OCI-LY1 (cell line): ENCODE data around the gene SMAP2.

Experiments
- H2AFZ ChIP-seq: fragments of 200-600 bp; sonication (generic), shearing (Covaris generic); 2 replicates; pipeline ENCODE4 v1.6.0; 2014; ENCODE audit warnings: antibody characterized with exemption, mild to moderate bottlenecking, low read length
- H3F3A ChIP-seq: fragments of 200-600 bp; sonication (generic), shearing (Covaris generic); 2 replicates; pipeline ENCODE4 v1.6.0; 2014; ENCODE audit warnings: mild to moderate bottlenecking, antibody characterized with exemption, low read length, moderate library complexity; ENCODE audit not compliant: insufficient read depth
- H3K27ac ChIP-seq: fragments of 200-600 bp; sonication (generic); 2 replicates; pipeline ENCODE4 v1.5.1; 2014; ENCODE audit warnings: low read length, mixed run types, mild to moderate bottlenecking, low read depth; ENCODE audit not compliant: poor library complexity, severe bottlenecking
- H3K27me3 ChIP-seq: fragments of 200-600 bp; sonication (generic); 2 replicates; pipeline ENCODE4 v1.6.0; 2014; ENCODE audit warnings: antibody characterized with exemption, mild to moderate bottlenecking, low read length, moderate library complexity; ENCODE audit not compliant: insufficient read depth
- H3K36me3 ChIP-seq: fragments of 200-600 bp; sonication (generic); 2 replicates; pipeline ENCODE4 v1.6.1; 2014; ENCODE audit warnings: mild to moderate bottlenecking, antibody characterized with exemption, low read length, moderate library complexity, mixed read lengths; ENCODE audit not compliant: insufficient read depth
- H3K4me1 ChIP-seq: fragments of 200-600 bp; sonication (generic); 2 replicates; pipeline ENCODE4 v1.5.1; 2014; ENCODE audit warnings: mild to moderate bottlenecking, low read length, moderate library complexity; ENCODE audit not compliant: insufficient read depth, severe bottlenecking
- H3K4me2 ChIP-seq: fragments of 200-600 bp; sonication (generic), shearing (Covaris generic); 2 replicates; pipeline ENCODE4 v1.6.1; 2014; ENCODE audit warnings: low read length
- H3K4me3 ChIP-seq: fragments of 200-600 bp; sonication (generic); 2 replicates; pipeline ENCODE4 v1.5.1; 2014; ENCODE audit warnings: low read length, low read depth, mild to moderate bottlenecking, mixed read lengths; ENCODE audit not compliant: poor library complexity, severe bottlenecking
- H3K79me2 ChIP-seq: fragments of 200-600 bp; shearing (Covaris generic); 2 replicates; pipeline ENCODE4 v1.6.1; 2016; ENCODE audit warnings: mixed run types, low read length, mixed read lengths; ENCODE audit not compliant: insufficient read depth
- H3K9ac ChIP-seq: fragments of 200-600 bp; sonication (generic), shearing (Covaris generic); 2 replicates; pipeline ENCODE4 v1.6.1; 2014; ENCODE audit warnings: mild to moderate bottlenecking, low read length, mixed read lengths
- H3K9me2 ChIP-seq: fragments of 200-600 bp; sonication (generic), shearing (Covaris generic); 2 replicates; pipeline ENCODE4 v1.6.1; 2014; ENCODE audit warnings: low read depth, mild to moderate bottlenecking, low read length, mixed read lengths
- H3K9me3 ChIP-seq: fragments of 200-600 bp; shearing (Covaris generic); 2 replicates; pipeline ENCODE4 v1.6.1; 2014; ENCODE audit warnings: low read length, mixed read lengths
- H4K20me1 ChIP-seq: fragments of 200-600 bp; sonication (generic), shearing (Covaris generic); 2 replicates; pipeline ENCODE4 v1.6.0; 2016; ENCODE audit warnings: mild to moderate bottlenecking, low read length; ENCODE audit not compliant: insufficient read depth
- EZH2 ChIP-seq: fragments of 200-600 bp; sonication (generic), shearing (Covaris generic); IDR thresholded peaks from 2 replicates; pipeline ENCODE4 v1.8.0; 2017; ENCODE audit warnings: borderline replicate concordance, mixed run types, mild to moderate bottlenecking, antibody characterized with exemption, low read length, moderate library complexity, mixed read lengths
- TF ChIP-seq, protein P1 (sequence below): fragments of 200-600 bp; sonication (generic), shearing (Covaris generic); IDR thresholded peaks from 2 replicates; pipeline ENCODE4 v1.5.1; 2017; ENCODE audit warnings: mild to moderate bottlenecking, antibody characterized with exemption, low read length, moderate library complexity, mixed read lengths

The SMAP2 gene

DNA sequence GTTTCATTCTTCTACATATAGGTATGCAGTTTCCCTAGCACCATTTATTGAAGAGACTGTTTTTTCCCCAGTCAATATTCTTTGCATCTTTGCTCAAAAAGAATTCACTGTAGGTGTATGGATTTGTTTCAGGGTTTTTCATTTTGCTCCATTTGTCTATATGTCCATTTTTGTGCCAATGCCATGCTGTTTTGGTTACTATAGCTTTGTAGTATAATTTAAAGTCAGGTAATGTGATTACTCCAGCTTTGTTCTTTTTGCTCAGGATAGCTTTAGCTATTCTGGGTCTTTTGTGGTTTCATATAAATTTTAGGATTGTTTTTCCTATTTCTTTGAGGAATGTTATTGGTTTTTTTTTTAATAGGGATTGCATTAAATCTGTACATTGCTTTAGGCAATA is 15.9 kb upstream of the SMAP2 start:
- Histone ChIP-seq H3K4me2 (no peak overlapping the region), H3K9me2 (no peaks in the 10 kb centered on the region), H3K27me3 (no peaks in the 10 kb centered on the region), H3K4me3 (no peak overlapping the region), H3K79me2 (no peaks in the 10 kb centered on the region), H4K20me1 (no peaks in the 10 kb centered on the region), H3K36me3 (no peaks in the 10 kb centered on the region), H3F3A (no peaks in the 10 kb centered on the region), H3K9ac (no peak overlapping the region), H3K9me3 (peaks cover 10% of the 10 kb centered on the region), H3K4me1 (no peaks in the 10 kb centered on the region), H3K27ac (no peak overlapping the region), H2AFZ (no peak overlapping the region)
- no peak for TF ChIP-seq EZH2
- TF ChIP-seq, protein P1, sequence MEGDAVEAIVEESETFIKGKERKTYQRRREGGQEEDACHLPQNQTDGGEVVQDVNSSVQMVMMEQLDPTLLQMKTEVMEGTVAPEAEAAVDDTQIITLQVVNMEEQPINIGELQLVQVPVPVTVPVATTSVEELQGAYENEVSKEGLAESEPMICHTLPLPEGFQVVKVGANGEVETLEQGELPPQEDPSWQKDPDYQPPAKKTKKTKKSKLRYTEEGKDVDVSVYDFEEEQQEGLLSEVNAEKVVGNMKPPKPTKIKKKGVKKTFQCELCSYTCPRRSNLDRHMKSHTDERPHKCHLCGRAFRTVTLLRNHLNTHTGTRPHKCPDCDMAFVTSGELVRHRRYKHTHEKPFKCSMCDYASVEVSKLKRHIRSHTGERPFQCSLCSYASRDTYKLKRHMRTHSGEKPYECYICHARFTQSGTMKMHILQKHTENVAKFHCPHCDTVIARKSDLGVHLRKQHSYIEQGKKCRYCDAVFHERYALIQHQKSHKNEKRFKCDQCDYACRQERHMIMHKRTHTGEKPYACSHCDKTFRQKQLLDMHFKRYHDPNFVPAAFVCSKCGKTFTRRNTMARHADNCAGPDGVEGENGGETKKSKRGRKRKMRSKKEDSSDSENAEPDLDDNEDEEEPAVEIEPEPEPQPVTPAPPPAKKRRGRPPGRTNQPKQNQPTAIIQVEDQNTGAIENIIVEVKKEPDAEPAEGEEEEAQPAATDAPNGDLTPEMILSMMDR, result no peak

DNA sequence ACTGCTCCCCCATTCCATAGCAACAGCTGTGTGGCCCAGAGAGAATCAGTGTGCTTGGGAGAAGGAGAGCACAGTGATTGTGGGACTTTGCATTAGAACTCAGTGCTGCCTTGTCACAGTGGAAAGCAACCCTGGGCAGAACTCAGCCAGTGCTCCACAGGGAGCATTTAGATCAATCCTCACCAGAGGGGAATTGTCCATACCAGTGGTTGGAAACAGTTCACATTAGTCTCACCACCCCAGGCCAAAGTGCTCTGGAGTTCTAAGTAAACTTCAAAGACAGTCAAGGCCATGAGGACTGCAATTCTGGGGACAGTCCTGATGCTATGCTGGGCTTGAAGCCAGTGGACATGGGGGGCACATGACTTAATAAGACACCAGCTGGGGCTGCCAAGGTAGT is 12.9 kb upstream of the SMAP2 start:
- no peaks in the 10 kb centered on the region for H3F3A ChIP-seq
- peaks cover 10% of the 10 kb centered on the region for H3K9me3 ChIP-seq
- no peaks in the 10 kb centered on the region for H4K20me1 ChIP-seq
- TF ChIP-seq, protein P1, result no peak
- no peak for TF ChIP-seq EZH2
- no peaks in the 10 kb centered on the region for H3K79me2 ChIP-seq
- H3K9ac ChIP-seq, result no peak overlapping the region
- no peaks in the 10 kb centered on the region for H3K27me3 ChIP-seq
- no peak overlapping the region for H3K4me3 ChIP-seq
- no peak overlapping the region for H2AFZ ChIP-seq
- peaks cover 5% of the 10 kb centered on the region for H3K4me1 ChIP-seq
- no peak overlapping the region for H3K27ac ChIP-seq
- H3K9me2 ChIP-seq, result no peaks in the 10 kb centered on the region
- H3K4me2 ChIP-seq, result no peak overlapping the region
- no peaks in the 10 kb centered on the region for H3K36me3 ChIP-seq

DNA sequence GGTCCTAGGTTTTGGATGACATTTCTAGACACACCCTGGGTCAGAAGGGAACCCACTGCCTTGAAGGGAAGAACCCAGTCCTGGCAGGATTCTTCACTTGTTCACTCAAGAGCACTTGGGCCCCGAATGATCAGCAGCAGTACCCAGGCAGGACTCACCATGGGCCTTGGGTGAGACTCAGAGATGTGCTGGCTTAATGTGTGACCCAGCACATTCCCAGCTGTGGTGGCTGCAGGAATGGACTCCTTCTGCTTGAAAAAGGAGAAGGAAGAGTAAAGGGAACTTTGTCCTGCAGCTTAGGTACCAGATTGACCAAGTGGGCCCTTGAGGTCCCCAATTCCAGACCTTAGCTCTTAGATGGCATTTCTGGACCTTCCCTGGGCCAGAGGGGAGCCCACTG is 12.3 kb upstream of the SMAP2 start:
- Histone ChIP-seq H3K4me3 (no peak overlapping the region), H3K9ac (no peak overlapping the region), H3K9me2 (no peaks in the 10 kb centered on the region), H3K4me2 (no peak overlapping the region), H3F3A (no peaks in the 10 kb centered on the region), H3K27me3 (no peaks in the 10 kb centered on the region), H3K79me2 (no peaks in the 10 kb centered on the region), H4K20me1 (no peaks in the 10 kb centered on the region), H3K9me3 (peaks cover 10% of the 10 kb centered on the region), H2AFZ (no peak overlapping the region), H3K27ac (no peak overlapping the region), H3K4me1 (peaks cover 5% of the 10 kb centered on the region), H3K36me3 (no peaks in the 10 kb centered on the region)
- TF ChIP-seq, protein P1, result no peak
- TF ChIP-seq EZH2, result no peak
